Right lobe of liver (tissue), 6 donors: ENCODE measurements around the gene CYP11A1. TPM values are rescaled to one million over a fixed set of nuclear protein-coding genes. Genes with fewer than 3 reads are reported as not detected.

Experiments
- ATAC-seq, 4 donors: fragments of 200-7000 bp; cut with Tn5 transposase; one replicate each; pipeline ENCODE4 v1.9.1; 2020; ENCODE audit warnings: mild to moderate bottlenecking in 4 of 4, moderate library complexity in 4 of 4
- DNase-seq, 3 donors: peaks; one replicate each; pipeline ENCODE4 v3.0.0-alpha.2; 2020
- H3K27ac ChIP-seq, 3 donors: fragments of 200-600 bp; one replicate each; pipeline ENCODE4 v1.8.0; 2022
- H3K27me3 ChIP-seq, 2 donors: fragments of 200-600 bp; one replicate each; pipeline ENCODE4 v1.8.0; 2022
- H3K36me3 ChIP-seq, 4 donors: fragments of 200-600 bp; sonication (generic) in 1 of 4; one replicate each; pipeline versions ENCODE4 v1.5.1 to v1.8.0; 2017 to 2022; ENCODE audit warnings: control low read depth in 1 of 4
- H3K4me1 ChIP-seq, 4 donors: fragments of 200-600 bp; sonication (generic) in 1 of 4; one replicate each; pipeline versions ENCODE4 v1.5.1 to v1.8.0; 2017 to 2022; ENCODE audit warnings: control low read depth in 1 of 4
- H3K4me3 ChIP-seq, 3 donors: fragments of 200-600 bp; one replicate each; pipeline ENCODE4 v1.8.0; 2022
- H3K9me3 ChIP-seq, 4 donors: fragments of 200-600 bp; sonication (generic) in 1 of 4; one replicate each; pipeline versions ENCODE4 v1.5.1 to v1.8.0; 2017 to 2022; ENCODE audit warnings: control low read depth in 1 of 4
- POLR2A ChIP-seq: fragments of 450-650 bp; IDR thresholded peaks from one replicate; pipeline ENCODE4 v1.6.1; 2017; ENCODE audit warnings: antibody characterized with exemption, mild to moderate bottlenecking
- WGBS: methylation state at CpG from one replicate; pipeline ENCODE4 v1.1.6; 2018; ENCODE audit warnings: low coverage, low lambda C conversion rate; ENCODE audit not compliant: insufficient coverage; ENCODE audit errors: missing lambda C conversion rate; 5-methylcytosine and 5-hydroxymethylcytosine counted together
- intact Hi-C, 2 donors: fragments of 100-400 bp; cut with DNase I; formaldehyde crosslinking; loops; one replicate each; pipeline versions ENCODE4 v1.11.2 to v1.14.1; 2022
- long read RNA-seq: library from polyadenylated mRNA; unstranded; transcript quantifications from one replicate; pipeline ENCODE4 v2.0.0, GENCODE V29; 2019
- total RNA-seq, 6 experiments: library from RNA; depleted of rRNA in 2 of 6; stranded (reverse); fragments of >200 nt in 2 of 6; fragmentation: NEBNext Ultra II Directional in 3 of 6; extraction: Animal tissue kit (Norgen Biotek cat#: 25700) in 3 of 6; gene quantifications; one replicate each; pipeline versions ENCODE4 v1.1.0 to v1.2.4, GENCODE V29; 2016 to 2023
- TF ChIP-seq, protein P1 (sequence below), 4 donors: fragments of 200-600 bp in 3 of 4; fragments of 450-650 bp in 1 of 4; IDR thresholded peaks; one replicate each; pipeline versions ENCODE4 v1.5.1 to v1.8.0; 2016 to 2022; ENCODE audit warnings: antibody characterized with exemption in 4 of 4, mild to moderate bottlenecking in 2 of 4
- donor health status: DM: no; HTN: yes; CAD: no.
- donor health status: DM: no; HTN: no; CAD: no.
- donor health status: DM: no; HTN: no; CAD: no.
- donor health status: DM: no; HTN: yes; CAD: no.
- donor health status: DM: no; HTN: yes; CAD: no.

The CYP11A1 gene
- total RNA-seq = 1 to 10 TPM; 2.5 to 6.4 (median 2.8) TPM
- long read RNA-seq, partial matches to known transcripts = 0 of 2 reads
- long read RNA-seq, other reads (novel, unspliced or antisense) = 0 of 2 reads

DNA sequence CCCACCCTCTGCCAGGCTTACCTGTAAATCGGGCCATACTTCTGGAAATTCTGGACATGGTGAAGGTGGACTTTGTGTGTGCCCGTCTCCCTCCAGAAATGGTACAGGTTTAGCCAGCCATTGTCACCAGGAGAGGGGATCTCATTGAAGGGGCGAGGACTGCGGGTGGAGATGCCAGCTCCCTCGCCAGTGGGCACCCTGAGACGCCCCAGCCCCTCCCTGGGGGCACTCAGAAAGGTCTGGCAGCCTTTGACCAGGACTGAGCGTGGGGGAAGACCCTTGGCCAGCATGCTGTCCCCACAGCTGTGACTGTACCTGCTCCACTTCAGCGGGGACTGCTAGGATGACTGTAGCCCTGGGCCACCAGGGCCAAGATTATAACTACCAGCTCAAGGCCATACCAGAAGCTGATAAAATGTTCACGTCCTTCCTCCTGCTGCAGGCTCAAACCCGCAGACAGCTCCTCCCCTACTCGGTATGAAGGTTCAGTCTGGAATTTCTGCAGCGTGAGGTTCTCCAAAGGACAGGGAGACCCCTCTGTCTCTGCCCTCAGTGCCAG is at the start of gene CYP11A1:
TSS of gene CYP11A1 (minus strand) at position 351 of the 559 bp plus-strand sequence. CDS start at position 290, 61 bp downstream.
- Histone ChIP-seq H3K9me3 (no peaks in the 10 kb centered on the region), H3K27me3 (no peaks in the 10 kb centered on the region), H3K36me3 (no peaks in the 10 kb centered on the region), H3K4me1 (no peaks in the 10 kb centered on the region), H3K27ac (no peak within 1 kb of the TSS), H3K4me3 (no peak within 1 kb of the TSS)
- 57% methylated on average over 1 of the region's 12 CpGs for WGBS
- intact Hi-C loops = no loop called here
- ATAC-seq (no peak), DNase-seq (peak in 1 of 3 donors; percentile 27)
- TF ChIP-seq POLR2A = no peak
- TF ChIP-seq, protein P1, sequence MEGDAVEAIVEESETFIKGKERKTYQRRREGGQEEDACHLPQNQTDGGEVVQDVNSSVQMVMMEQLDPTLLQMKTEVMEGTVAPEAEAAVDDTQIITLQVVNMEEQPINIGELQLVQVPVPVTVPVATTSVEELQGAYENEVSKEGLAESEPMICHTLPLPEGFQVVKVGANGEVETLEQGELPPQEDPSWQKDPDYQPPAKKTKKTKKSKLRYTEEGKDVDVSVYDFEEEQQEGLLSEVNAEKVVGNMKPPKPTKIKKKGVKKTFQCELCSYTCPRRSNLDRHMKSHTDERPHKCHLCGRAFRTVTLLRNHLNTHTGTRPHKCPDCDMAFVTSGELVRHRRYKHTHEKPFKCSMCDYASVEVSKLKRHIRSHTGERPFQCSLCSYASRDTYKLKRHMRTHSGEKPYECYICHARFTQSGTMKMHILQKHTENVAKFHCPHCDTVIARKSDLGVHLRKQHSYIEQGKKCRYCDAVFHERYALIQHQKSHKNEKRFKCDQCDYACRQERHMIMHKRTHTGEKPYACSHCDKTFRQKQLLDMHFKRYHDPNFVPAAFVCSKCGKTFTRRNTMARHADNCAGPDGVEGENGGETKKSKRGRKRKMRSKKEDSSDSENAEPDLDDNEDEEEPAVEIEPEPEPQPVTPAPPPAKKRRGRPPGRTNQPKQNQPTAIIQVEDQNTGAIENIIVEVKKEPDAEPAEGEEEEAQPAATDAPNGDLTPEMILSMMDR (IDR thresholded peaks at IDR 0.05) = no peak

DNA sequence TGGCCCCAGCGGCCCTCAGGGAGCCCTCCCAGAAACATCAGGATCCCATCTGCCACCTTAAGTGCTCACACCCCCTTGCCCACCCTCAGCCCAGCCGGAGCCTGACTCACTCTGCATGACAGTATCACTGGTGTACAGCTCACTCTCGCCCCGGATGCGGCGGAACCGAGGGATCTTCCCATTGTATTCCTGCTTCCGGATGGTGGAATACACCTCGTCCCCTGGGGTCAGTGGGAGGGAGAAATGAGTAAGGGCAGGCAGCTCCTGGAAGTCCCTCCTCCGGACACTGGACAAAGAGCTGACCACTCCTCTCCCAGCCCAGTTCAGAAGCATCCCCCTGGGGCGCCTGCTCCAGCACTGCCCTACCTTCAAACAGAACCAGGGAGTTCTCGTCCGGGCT is 49.8 kb upstream of the CYP11A1 start:
- DNase-seq = no peak
- Histone ChIP-seq H3K4me3 (no peak overlapping the region), H3K9me3 (no peaks in the 10 kb centered on the region), H3K36me3 (no peaks in the 10 kb centered on the region), H3K27me3 (no peaks in the 10 kb centered on the region), H3K4me1 (no peaks in the 10 kb centered on the region), H3K27ac (no peak overlapping the region)
- no CpG with 5 or more reads among the region's 13 CpGs for WGBS
- no peak for TF ChIP-seq POLR2A
- TF ChIP-seq, protein P1 (IDR thresholded peaks at IDR 0.05) = no peak
- intact Hi-C loops = no loop called here
- no peak for ATAC-seq

DNA sequence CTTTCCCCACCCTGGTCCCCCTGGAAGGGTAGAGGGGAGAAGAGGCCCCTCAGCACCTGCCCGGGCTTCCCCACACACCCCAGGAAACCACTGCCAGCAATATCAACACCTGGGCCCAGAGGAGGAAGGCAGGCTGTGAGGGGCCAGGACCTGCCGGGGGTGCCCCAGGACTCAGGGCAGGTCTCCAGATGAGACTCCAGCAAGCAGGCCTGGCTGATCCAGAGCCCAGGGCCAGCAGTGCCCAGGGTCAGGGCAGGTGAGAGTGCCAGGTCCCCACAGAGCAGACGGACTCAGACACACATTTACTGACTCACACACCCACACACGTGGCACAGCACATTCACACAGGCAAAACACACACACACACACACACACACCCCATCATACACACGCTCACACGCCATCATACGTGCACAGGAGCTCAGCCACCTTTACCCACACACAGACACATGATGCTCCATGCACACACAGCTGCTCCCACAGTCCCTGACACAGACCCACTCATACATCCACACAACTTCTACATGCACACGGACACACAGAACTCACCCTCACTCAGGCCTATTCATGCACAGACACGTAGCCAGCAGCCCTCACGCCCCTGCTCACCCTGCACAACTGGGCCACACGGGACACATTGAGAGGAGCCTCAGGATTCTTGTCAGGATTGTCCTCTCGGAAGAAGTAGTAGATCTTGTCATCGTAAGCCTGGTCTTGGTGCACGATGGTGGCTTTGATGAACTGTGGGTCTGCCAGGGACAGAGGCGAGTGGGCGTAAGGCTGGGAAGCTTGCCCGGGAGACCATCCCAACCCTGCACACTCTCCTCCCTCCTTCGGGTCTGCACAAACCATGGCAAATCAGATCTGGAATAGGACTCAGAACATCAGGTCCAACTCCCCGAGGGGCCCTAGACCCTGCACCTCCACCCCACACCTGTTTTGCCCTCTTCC is 48.8 kb upstream of the CYP11A1 start:
- WGBS = 85% methylated on average over 8 of the region's 19 CpGs
- no peak overlapping the region for H3K4me3 ChIP-seq
- no peak for ATAC-seq
- no peak overlapping the region for H3K27ac ChIP-seq
- no peaks in the 10 kb centered on the region for H3K9me3 ChIP-seq
- no peaks in the 10 kb centered on the region for H3K4me1 ChIP-seq
- no peaks in the 10 kb centered on the region for H3K27me3 ChIP-seq
- no peaks in the 10 kb centered on the region for H3K36me3 ChIP-seq
- no peak for DNase-seq
- no peak for TF ChIP-seq POLR2A
- TF ChIP-seq, protein P1 (IDR thresholded peaks at IDR 0.05) = no peak
- intact Hi-C loops = no loop called here

DNA sequence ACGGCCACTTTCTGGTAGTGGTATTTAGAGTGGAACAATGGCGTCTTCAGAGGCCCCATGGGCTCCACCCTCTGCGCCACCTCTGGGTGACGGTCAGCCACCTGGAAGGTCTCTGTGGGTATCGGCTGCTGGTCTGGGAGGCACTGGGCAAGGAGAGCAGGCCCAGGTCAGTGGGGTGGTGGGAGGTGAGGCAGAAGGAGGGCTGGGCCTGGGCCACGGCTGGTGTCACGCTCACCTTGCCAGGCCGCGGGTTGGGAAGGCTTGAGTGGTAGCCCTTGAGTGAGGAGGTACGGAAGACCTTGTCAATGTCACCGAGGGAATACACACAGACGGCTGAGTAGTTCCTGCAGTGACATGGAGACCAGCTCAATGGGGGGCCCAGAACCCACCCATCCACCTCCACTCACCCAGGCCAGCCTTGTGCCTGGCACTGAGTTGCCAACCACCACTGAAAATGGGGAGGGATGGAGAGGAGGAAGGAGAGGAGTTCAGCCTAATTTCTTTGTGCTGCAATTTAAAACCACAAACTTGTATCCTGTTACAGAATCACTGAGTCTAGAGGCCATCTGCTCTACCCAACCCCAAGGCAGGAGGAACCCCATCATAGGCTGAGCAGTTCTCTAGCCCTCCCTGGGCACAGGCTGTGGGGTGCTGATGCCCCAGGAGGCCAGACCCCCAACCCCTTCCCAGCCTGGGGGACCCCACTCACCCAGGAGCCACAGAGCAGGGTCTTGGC is 47.3 kb upstream of the CYP11A1 start:
- H3K4me3 ChIP-seq = no peak overlapping the region
- H3K27ac ChIP-seq = no peak overlapping the region
- ATAC-seq = no peak
- no peaks in the 10 kb centered on the region for H3K9me3 ChIP-seq
- TF ChIP-seq POLR2A = no peak
- TF ChIP-seq, protein P1 (IDR thresholded peaks at IDR 0.05) = no peak
- H3K36me3 ChIP-seq = no peaks in the 10 kb centered on the region
- H3K27me3 ChIP-seq = no peaks in the 10 kb centered on the region
- no peak for DNase-seq
- no peaks in the 10 kb centered on the region for H3K4me1 ChIP-seq
- intact Hi-C loops = no loop called here
- 83% methylated on average over 2 of the region's 12 CpGs for WGBS
